NCI-H460 (cell line): ENCODE results near the gene LHX5. TPM values are rescaled to one million over a fixed set of nuclear protein-coding genes. Genes with fewer than 3 reads are reported as not detected.

Source experiments
- DNase-seq: peaks from one replicate; pipeline ENCODE4 v3.0.0-alpha.2; 2016; ENCODE audit warnings: low read depth; ENCODE audit errors: extremely low read depth
- total RNA-seq: library from RNA; depleted of rRNA; stranded (reverse); fragments of >200 nt; shearing (Covaris generic); gene quantifications from 2 replicates; pipeline ENCODE4 v1.2.3, GENCODE V29; 2014; rRNA removed

Gene LHX5
- total RNA-seq, 1 experiment from 2014 or later = 0.22 TPM

DNA sequence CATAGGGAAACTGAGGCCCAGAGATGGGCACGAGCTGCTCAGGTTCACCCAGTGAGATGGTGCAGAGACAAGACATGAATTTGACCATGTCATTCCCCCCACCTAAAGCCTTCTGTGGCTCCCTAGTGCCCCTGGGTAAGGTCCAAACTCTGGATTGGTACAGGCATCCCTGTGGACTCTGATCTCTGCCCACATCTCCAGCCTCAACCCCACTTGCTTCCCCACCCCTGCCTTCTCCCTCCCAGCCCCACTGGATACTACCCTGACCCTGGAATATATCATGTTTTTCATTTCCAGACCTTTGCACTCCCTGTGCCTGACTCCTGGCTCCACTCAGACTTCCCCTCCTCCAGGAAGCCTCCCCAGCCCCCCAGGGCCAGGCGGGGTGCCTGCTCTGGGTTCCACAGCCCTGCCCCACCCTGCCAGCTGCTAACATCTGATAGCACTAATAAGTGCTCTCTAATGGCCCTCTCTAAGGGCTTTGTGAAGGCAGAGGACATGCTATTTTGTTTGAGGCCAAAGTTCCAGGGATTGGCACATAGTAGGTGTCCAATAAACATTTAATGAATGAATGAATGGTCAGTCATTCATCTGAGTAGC lies 50.6 kb downstream of the LHX5 start:
- DNase-seq = no peak

DNA sequence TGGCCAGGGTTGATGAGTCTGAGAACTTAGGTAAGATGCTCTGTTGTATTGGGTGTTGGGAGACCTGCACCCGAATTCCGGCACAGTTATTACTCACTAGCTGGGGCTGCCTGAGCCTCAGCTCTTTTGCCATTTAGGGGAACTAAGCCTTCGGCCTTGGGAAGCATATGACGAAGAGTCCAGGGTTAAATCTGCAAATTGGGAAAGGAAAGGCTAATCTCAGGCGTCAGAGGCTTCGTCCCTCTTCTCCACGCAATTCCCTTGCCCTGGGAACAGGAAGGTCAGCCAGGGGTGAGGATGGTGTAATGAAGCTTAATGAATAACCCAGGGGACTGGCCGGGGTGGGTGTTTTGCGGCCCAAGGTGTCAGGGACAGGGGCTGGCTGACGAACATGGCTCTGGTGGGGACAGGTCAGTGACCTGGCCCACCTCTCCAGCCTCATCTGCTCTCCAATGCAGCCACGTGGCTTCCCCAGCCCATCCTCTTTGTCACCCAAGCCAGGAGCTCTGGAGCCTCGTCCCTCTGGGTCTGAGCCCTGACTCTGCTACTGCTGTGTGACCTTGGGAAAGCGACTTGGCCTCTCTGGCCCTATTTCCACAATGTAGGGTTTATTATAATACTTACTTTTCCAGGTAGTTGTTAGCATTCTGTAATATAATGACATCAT lies 53.3 kb downstream of the LHX5 start:
- no peak for DNase-seq

DNA sequence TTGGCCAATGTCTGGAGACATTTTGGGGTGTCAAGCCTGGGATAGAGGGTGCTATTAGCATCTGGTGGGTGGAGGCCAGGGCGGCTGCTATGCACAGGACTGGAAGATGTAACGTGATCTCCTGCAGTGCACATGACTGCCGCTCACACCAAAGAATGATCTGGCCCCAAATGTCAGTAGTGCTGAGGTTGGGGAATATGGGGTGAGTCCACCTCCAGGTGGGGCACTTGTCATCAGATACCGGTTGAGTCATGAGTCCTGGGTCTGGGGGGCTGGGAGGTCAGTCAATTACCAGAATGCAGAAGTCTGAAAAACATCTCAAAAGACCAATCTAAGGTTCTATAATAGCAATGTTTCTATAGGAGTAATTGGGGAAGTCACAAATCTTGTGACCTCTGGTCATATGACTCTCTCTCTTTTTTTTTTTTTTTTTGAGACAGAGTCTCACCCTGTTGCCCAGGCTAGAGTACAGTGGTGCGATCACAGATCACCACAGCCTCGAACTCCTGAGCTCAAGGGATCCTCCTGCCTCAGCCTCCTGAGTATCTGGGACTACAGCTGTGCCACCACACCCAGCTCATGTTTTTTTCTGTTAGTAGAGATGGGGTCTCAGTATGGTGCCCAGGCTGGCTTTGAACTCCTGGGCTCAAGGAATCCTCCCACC lies 55.4 kb downstream of the LHX5 start:
- DNase-seq = no peak

DNA sequence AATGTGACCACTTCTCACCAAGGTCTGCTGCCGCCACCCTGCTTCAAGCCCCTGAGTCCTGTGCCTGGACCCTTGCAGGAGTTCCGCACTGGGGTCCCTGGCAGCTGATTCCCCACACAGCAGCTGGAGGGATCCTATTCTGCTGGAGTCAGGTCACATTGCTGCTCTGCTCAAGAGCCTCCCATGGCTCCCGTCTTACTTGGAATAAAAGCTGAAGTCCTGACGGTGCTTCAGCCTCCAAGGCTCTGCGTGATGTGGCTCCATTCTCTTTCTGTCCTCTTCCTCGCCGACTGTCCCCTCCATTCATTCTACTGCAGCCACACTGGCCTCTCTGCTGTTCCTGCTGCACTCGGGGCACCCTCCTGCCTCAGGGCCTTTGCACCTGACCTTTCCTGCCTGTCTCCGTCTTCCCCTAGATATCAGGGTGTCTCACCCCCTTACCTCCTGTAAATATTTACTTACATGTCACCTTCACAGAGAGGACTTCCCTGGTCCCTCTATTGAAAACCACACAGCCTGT lies 57.1 kb downstream of the LHX5 start:
- DNase-seq = no peak

DNA sequence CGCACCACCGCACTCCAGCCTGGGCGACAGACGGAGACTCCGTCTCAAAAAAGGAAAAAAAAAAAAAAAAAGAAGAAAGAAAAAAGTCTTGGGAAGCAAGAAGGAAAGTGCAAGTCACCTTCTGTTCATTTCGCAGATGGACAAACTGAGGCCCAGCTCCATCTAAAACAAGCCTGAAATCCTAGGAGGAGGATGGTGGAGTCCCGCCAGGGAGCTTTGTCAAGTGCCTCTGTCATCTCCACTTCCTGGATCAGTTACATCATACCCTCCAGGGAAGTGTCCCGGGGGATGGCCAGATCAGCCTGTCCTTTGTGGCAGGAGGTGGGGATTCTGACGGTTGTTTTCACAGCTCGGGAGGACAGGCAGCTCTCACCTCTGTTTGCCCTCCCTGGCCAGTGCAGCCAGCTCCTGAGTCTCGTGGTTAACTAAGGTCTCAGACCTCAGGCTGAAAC lies 58.2 kb downstream of the LHX5 start:
- peak; percentile 25 for DNase-seq

Other genes starting within 250 kb of the LHX5 start
- gene SLC8B1, start 136.8 kb downstream of the LHX5 start, total RNA-seq = 5.4 and 5.8 TPM in 2 replicates
- 13.0 and 16.8 TPM in 2 replicates for gene PLBD2, start 113.3 kb downstream of the LHX5 start, total RNA-seq
- gene SDS, start 68.0 kb downstream of the LHX5 start, total RNA-seq = 0.30 TPM in 1 of 2 replicates, not detected in the other
- gene SDSL, start 49.5 kb downstream of the LHX5 start, total RNA-seq = 1.8 and 2.5 TPM in 2 replicates